Measurements from ENCODE around the gene MUCL3.
"Not testable (repeated sequence)": the region's sequence is repeated elsewhere in the genome, so short reads cannot be mapped to it uniquely, and the experiment has no call there.

The MUCL3 gene

GRCh38 chr6:30912746-30913520, 27.8 kb upstream of the MUCL3 start:
- DNase-seq = no peak

GRCh38 chr6:30913721-30914075, 27.1 kb upstream of the MUCL3 start:
- no peak for DNase-seq

- peak; percentile 83 to 86 for DNase-seq
Observed at GRCh38 chr6:30914076-30914853, 26.5 kb upstream of the MUCL3 start, which contains the start of gene VARS2. Gene VARS2 (plus strand): TSS chr6:30914238. CDS start chr6:30914837, 599 bp downstream.

- no peak for DNase-seq
Observed at GRCh38 chr6:30914854-30915590, 25.8 kb upstream of the MUCL3 start.

GRCh38 chr6:30915591-30915946, 25.2 kb upstream of the MUCL3 start:
- DNase-seq = no peak

- no peak for DNase-seq
Observed at GRCh38 chr6:30917041-30917440, 23.7 kb upstream of the MUCL3 start.

- DNase-seq = no peak
Observed at GRCh38 chr6:30917487-30917886, 23.3 kb upstream of the MUCL3 start.

- DNase-seq = no peak
Observed at GRCh38 chr6:30918670-30919069, 22.1 kb upstream of the MUCL3 start.

- DNase-seq = no peak
Observed at GRCh38 chr6:30922447-30922852, 18.3 kb upstream of the MUCL3 start.

- not testable (repeated sequence) for DNase-seq
Observed at GRCh38 chr6:30924040-30924627, 16.6 kb upstream of the MUCL3 start.

GRCh38 chr6:30926644-30927043, 14.1 kb upstream of the MUCL3 start:
- no peak for DNase-seq

GRCh38 chr6:30927080-30927479, 13.7 kb upstream of the MUCL3 start:
- not testable (repeated sequence) for DNase-seq

GRCh38 chr6:30928677-30929076, 12.1 kb upstream of the MUCL3 start:
- DNase-seq = no peak

GRCh38 chr6:30930506-30930905, 10.3 kb upstream of the MUCL3 start:
- no peak for DNase-seq

GRCh38 chr6:30931272-30931671, 9.5 kb upstream of the MUCL3 start:
- no peak for DNase-seq

- no peak for DNase-seq
Observed at GRCh38 chr6:30931969-30932645, 8.7 kb upstream of the MUCL3 start, which contains the start of gene SFTA2. Gene SFTA2 (minus strand): TSS chr6:30932170. CDS start chr6:30932096, 74 bp downstream.

GRCh38 chr6:30932665-30933365, 8.0 kb upstream of the MUCL3 start:
- DNase-seq = no peak

- no peak for DNase-seq
Observed at GRCh38 chr6:30935018-30935417, 5.8 kb upstream of the MUCL3 start.

GRCh38 chr6:30937265-30937664, 3.5 kb upstream of the MUCL3 start:
- DNase-seq = no peak

- no peak for DNase-seq
Observed at GRCh38 chr6:30938730-30939129, 2.0 kb upstream of the MUCL3 start.

GRCh38 chr6:30939473-30939872, 1.3 kb upstream of the MUCL3 start:
- no peak for DNase-seq

Data from stimulated activated CD4-positive, alpha-beta T cell treated with anti-CD3 and anti-CD28 coated beads, Interleukin-4, amount 100 ng/mL, for 4 hours (primary cell).